HEK293 (cell line): Measurements from ENCODE around the gene SPECC1.

ENCODE experiments used
- CTCF ChIA-PET: fragments of 350-600 bp; formaldehyde crosslinking; extraction: SDS; loops from one replicate; lab custom pipeline; 2021; ENCODE audit warnings: antibody characterized with exemption; lab: Yijun Ruan, JAX
- POLR2A ChIA-PET: fragments of 300-600 bp; formaldehyde crosslinking; extraction: SDS; loops from one replicate; lab custom pipeline; 2020; ENCODE audit warnings: antibody characterized with exemption, inconsistent platforms; lab: Yijun Ruan, JAX
- H3K27ac ChIP-seq: fragments of 200-500 bp; sonication (Bioruptor generic); 2 replicates; pipeline ENCODE4 v1.5.1; 2014; ENCODE audit warnings: low read depth, low read length, control low read depth, inconsistent platforms; ENCODE audit errors: extremely low read depth
- H3K36me3 ChIP-seq, 2 experiments: fragments of 200-500 bp in 1 of 2; sonication (Bioruptor generic) in 1 of 2; 1 replicate in 1 of 2; 2 replicates in 1 of 2; pipeline ENCODE4 v1.5.1; 2014 to 2017; ENCODE audit warnings: inconsistent platforms in 2 of 2, low read length in 2 of 2; ENCODE audit not compliant: control insufficient read depth in 2 of 2, insufficient read depth in 1 of 2
- H3K4me1 ChIP-seq: fragments of 200-500 bp; sonication (Bioruptor generic); 2 replicates; pipeline ENCODE4 v1.5.1; 2014; ENCODE audit warnings: mild to moderate bottlenecking, low read length, inconsistent platforms; ENCODE audit not compliant: control insufficient read depth, insufficient read depth
- H3K4me3 ChIP-seq: 2 replicates; pipeline ENCODE4 v1.5.1; 2011; ENCODE audit warnings: low read depth, mild to moderate bottlenecking, control low read depth, low read length, moderate library complexity
- H3K9me3 ChIP-seq: fragments of 200-500 bp; sonication (Bioruptor generic); 2 replicates; pipeline ENCODE4 v1.5.1; 2014; ENCODE audit warnings: low read depth, low read length, inconsistent platforms; ENCODE audit not compliant: control insufficient read depth, insufficient read depth
- EGR2 ChIP-seq: fragments of 450-650 bp; formaldehyde crosslinking; IDR thresholded peaks from 2 replicates; pipeline ENCODE4 v1.5.1; 2016; ENCODE audit warnings: low read depth, missing biosample characterization, missing genetic modification characterization
- ELK4 ChIP-seq: IDR thresholded peaks from 2 replicates; pipeline ENCODE4 v1.6.1; 2011; ENCODE audit warnings: mild to moderate bottlenecking, low read depth, low read length, borderline replicate concordance
- HOXC10 ChIP-seq: sonication (generic); formaldehyde crosslinking; IDR thresholded peaks from 2 replicates; pipeline ENCODE4 v1.8.1; 2023; ENCODE audit warnings: mild to moderate bottlenecking, missing genetic modification reagents
- KLF17 ChIP-seq: fragments of 450-650 bp; formaldehyde crosslinking; IDR thresholded peaks from 2 replicates; pipeline ENCODE4 v1.5.1; 2016; ENCODE audit warnings: missing biosample characterization, missing genetic modification characterization
- SETDB1 ChIP-seq: IDR thresholded peaks from one replicate; pipeline ENCODE4 v1.6.1; 2017; ENCODE audit warnings: mild to moderate bottlenecking, low read length, moderate library complexity, mixed read lengths; ENCODE audit not compliant: insufficient read length
- ZBTB20 ChIP-seq: fragments of 450-650 bp; formaldehyde crosslinking; IDR thresholded peaks from 2 replicates; pipeline ENCODE4 v1.5.1; 2016; ENCODE audit warnings: missing biosample characterization, missing genetic modification characterization
- ZBTB7A ChIP-seq: fragments of 450-650 bp; formaldehyde crosslinking; IDR thresholded peaks from 2 replicates; pipeline ENCODE4 v1.5.1; 2016; ENCODE audit warnings: low read depth, missing biosample characterization, missing genetic modification characterization
- ZNF157 ChIP-seq: fragments of 450-650 bp; formaldehyde crosslinking; IDR thresholded peaks from 2 replicates; pipeline ENCODE4 v1.5.1; 2016; ENCODE audit warnings: missing biosample characterization, missing genetic modification characterization
- ZNF169 ChIP-seq: fragments of 450-650 bp; formaldehyde crosslinking; IDR thresholded peaks from 2 replicates; pipeline ENCODE4 v1.5.1; 2016; ENCODE audit warnings: missing biosample characterization, missing genetic modification characterization
- ZNF26 ChIP-seq: fragments of 450-650 bp; formaldehyde crosslinking; IDR thresholded peaks from 2 replicates; pipeline ENCODE4 v1.5.1; 2016; ENCODE audit warnings: missing biosample characterization, missing genetic modification characterization
- ZNF335 ChIP-seq: fragments of 450-650 bp; formaldehyde crosslinking; conservative IDR thresholded peaks from 2 replicates; pipeline ENCODE4 v1.5.1; 2016; ENCODE audit warnings: missing biosample characterization, missing genetic modification characterization
- ZNF354C ChIP-seq: fragments of 450-650 bp; formaldehyde crosslinking; IDR thresholded peaks from 2 replicates; pipeline ENCODE4 v1.5.1; 2016; ENCODE audit warnings: missing biosample characterization, missing genetic modification characterization, low read depth, borderline replicate concordance
- ZNF416 ChIP-seq: fragments of 450-650 bp; formaldehyde crosslinking; IDR thresholded peaks from 2 replicates; pipeline ENCODE4 v1.5.1; 2016; ENCODE audit warnings: missing biosample characterization, missing genetic modification characterization
- ZNF548 ChIP-seq: fragments of 450-650 bp; formaldehyde crosslinking; IDR thresholded peaks from 2 replicates; pipeline ENCODE4 v1.5.1; 2016; ENCODE audit warnings: missing biosample characterization, missing genetic modification characterization
- ZNF549 ChIP-seq: fragments of 450-650 bp; IDR thresholded peaks from 2 replicates; pipeline ENCODE4 v1.5.1; 2018; ENCODE audit warnings: missing biosample characterization, missing genetic modification characterization, mild to moderate bottlenecking, inconsistent platforms, moderate library complexity
- ZNF580 ChIP-seq: fragments of 450-650 bp; formaldehyde crosslinking; IDR thresholded peaks from 2 replicates; pipeline ENCODE4 v1.5.1; 2016; ENCODE audit warnings: missing biosample characterization, missing genetic modification characterization
- ZNF624 ChIP-seq: fragments of 450-650 bp; formaldehyde crosslinking; IDR thresholded peaks from 2 replicates; pipeline ENCODE4 v1.5.1; 2017; ENCODE audit warnings: missing biosample characterization, missing genetic modification characterization
- ZNF776 ChIP-seq: fragments of 450-650 bp; formaldehyde crosslinking; IDR thresholded peaks from 2 replicates; pipeline ENCODE4 v1.5.0; 2017; ENCODE audit warnings: missing biosample characterization, missing genetic modification characterization, borderline replicate concordance
- ZNF791 ChIP-seq: fragments of 450-650 bp; formaldehyde crosslinking; IDR thresholded peaks from 2 replicates; pipeline ENCODE4 v1.5.1; 2016; ENCODE audit warnings: missing biosample characterization, missing genetic modification characterization
- TF ChIP-seq, protein P1 (sequence below): fragments of 450-650 bp; formaldehyde crosslinking; IDR thresholded peaks from 2 replicates; pipeline ENCODE4 v1.5.1; 2017; ENCODE audit warnings: missing biosample characterization, missing genetic modification characterization
- TF ChIP-seq, protein P2 (sequence below): fragments of 450-650 bp; formaldehyde crosslinking; IDR thresholded peaks from 2 replicates; pipeline ENCODE4 v1.5.1; 2016; ENCODE audit warnings: missing biosample characterization, missing genetic modification characterization

SPECC1 gene

GRCh38 chr17:20214794-20215193 is 205.6 kb downstream of the SPECC1 start:
- POLR2A ChIA-PET: no interaction called here

GRCh38 chr17:20216154-20216815 is 207.1 kb downstream of the SPECC1 start:
- Histone ChIP-seq H3K4me1 (no peaks in the 10 kb centered on the region), H3K4me3 (no peak overlapping the region), H3K27ac (no peak overlapping the region)
- TF ChIP-seq ZNF335 (tag by site-specific recombination) (no peak), ZNF549 (tag by site-specific recombination) (no peak), EGR2 (no peak), SETDB1 (no peak), KLF17 (tag by site-specific recombination) (no peak), ZNF776 (tag by site-specific recombination) (no peak), ZNF157 (tag by site-specific recombination) (no peak), ZNF791 (tag by site-specific recombination) (no peak), ZNF416 (tag by site-specific recombination) (no peak), ELK4 (no peak), ZBTB20 (tag by site-specific recombination) (no peak), ZNF580 (tag by site-specific recombination) (no peak), ZNF548 (no peak), ZNF169 (tag by site-specific recombination) (no peak), ZNF26 (tag by site-specific recombination) (no peak), HOXC10 (CRISPR knock-in tag) (no peak)
- TF ChIP-seq, protein P1, sequence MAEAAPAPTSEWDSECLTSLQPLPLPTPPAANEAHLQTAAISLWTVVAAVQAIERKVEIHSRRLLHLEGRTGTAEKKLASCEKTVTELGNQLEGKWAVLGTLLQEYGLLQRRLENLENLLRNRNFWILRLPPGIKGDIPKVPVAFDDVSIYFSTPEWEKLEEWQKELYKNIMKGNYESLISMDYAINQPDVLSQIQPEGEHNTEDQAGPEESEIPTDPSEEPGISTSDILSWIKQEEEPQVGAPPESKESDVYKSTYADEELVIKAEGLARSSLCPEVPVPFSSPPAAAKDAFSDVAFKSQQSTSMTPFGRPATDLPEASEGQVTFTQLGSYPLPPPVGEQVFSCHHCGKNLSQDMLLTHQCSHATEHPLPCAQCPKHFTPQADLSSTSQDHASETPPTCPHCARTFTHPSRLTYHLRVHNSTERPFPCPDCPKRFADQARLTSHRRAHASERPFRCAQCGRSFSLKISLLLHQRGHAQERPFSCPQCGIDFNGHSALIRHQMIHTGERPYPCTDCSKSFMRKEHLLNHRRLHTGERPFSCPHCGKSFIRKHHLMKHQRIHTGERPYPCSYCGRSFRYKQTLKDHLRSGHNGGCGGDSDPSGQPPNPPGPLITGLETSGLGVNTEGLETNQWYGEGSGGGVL: no peak
- TF ChIP-seq, all 188 proteins: peak for 0
- H3K36me3 ChIP-seq: peaks cover 0 to 9% of the 10 kb centered on the region in 2 experiments; a peak in 1 of 3 replicates
- no peaks in the 10 kb centered on the region for H3K9me3 ChIP-seq
- ChIA-PET POLR2A (no interaction called here), CTCF (interaction anchor here (0.5 to 1.3 kb wide), 2 partner anchors 10 to 108 kb away, joined by 3 to 7 read pairs; no protein-coding TSS in a partner anchor)

More at GRCh38 chr17:20214794-20215193, 205.6 kb downstream of the SPECC1 start:
- CTCF ChIA-PET: no interaction called here
- TF ChIP-seq ZNF354C: no peak
- TF ChIP-seq, protein P2, sequence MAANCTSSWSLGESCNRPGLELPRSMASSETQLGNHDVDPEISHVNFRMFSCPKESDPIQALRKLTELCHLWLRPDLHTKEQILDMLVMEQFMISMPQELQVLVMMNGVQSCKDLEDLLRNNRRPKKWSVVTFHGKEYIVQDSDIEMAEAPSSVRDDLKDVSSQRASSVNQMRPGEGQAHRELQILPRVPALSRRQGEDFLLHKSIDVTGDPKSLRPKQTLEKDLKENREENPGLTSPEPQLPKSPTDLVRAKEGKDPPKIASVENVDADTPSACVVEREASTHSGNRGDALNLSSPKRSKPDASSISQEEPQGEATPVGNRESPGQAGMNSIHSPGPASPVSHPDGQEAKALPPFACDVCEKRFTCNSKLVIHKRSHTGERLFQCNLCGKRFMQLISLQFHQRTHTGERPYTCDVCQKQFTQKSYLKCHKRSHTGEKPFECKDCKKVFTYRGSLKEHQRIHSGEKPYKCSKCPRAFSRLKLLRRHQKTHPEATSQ (tag by site-specific recombination): no peak
- no peak for TF ChIP-seq ZBTB7A
- TF ChIP-seq ZNF624 (tag by site-specific recombination): no peak
- TF ChIP-seq, all 188 proteins: peak for 0
- Histone ChIP-seq H3K9me3 (no peaks in the 10 kb centered on the region), H3K27ac (no peak overlapping the region), H3K36me3 (peaks cover 0 to 9% of the 10 kb centered on the region in 2 experiments; a peak in 1 of 3 replicates), H3K4me3 (no peak overlapping the region), H3K4me1 (no peaks in the 10 kb centered on the region)
